Choroid plexus epithelial cell (primary cell): ENCODE measurements around the gene ELK4.

Experiments
- DNase-seq: peaks from one replicate; pipeline ENCODE4 v3.0.0-alpha.2; 2010; ENCODE audit warnings: low read depth
- H3K4me3 ChIP-seq: 2 replicates; pipeline ENCODE4 v1.5.1; 2011; ENCODE audit warnings: low read depth, mild to moderate bottlenecking, control low read depth, low read length, moderate library complexity
- TF ChIP-seq, protein P1 (sequence below): conservative IDR thresholded peaks from 2 replicates; pipeline ENCODE4 v1.5.1; 2011; ENCODE audit warnings: low read depth, mild to moderate bottlenecking, control low read depth, inconsistent platforms, low read length, moderate library complexity

The ELK4 gene

DNA sequence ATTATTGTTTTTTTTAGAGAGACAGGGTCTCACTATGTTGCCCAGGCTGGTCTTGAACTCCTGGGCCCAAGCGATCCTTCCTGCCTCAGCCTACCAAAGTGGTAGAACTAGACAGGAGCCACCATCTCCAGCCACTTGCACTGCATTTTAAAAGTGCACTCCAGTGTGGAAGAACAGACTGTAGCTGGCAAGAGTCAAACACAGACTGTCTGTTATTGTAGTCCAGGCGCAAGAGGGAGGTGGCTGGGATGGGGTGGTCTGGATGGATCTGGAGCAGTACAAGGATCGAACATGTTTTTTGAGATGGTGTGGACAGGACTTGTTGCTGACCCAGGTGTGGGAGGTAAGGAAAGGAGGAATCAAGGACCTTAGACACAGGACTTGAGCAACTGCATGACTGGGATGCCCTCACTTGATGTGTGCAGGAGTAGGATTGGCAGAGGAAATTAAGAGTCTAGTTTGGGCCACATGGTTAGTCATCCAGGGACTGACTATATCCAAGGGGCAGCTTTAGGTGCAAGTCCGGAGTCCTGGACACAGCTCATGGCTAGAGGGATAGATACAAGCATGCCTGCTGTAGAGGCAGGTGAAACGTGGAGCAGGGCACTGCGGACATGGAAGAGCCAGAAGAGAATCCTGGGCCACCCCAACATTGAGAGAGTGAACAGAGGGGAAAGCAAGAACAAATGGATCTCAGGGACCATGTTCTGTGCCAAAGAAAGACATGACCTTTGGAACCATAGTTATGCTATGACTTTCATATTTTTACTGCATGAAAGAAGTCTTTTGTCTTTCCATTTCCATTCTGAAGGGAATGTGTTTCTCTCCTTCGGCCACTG, 42.0 kb downstream of the ELK4 start:
- H3K4me3 ChIP-seq, result no peak overlapping the region
- TF ChIP-seq, protein P1, sequence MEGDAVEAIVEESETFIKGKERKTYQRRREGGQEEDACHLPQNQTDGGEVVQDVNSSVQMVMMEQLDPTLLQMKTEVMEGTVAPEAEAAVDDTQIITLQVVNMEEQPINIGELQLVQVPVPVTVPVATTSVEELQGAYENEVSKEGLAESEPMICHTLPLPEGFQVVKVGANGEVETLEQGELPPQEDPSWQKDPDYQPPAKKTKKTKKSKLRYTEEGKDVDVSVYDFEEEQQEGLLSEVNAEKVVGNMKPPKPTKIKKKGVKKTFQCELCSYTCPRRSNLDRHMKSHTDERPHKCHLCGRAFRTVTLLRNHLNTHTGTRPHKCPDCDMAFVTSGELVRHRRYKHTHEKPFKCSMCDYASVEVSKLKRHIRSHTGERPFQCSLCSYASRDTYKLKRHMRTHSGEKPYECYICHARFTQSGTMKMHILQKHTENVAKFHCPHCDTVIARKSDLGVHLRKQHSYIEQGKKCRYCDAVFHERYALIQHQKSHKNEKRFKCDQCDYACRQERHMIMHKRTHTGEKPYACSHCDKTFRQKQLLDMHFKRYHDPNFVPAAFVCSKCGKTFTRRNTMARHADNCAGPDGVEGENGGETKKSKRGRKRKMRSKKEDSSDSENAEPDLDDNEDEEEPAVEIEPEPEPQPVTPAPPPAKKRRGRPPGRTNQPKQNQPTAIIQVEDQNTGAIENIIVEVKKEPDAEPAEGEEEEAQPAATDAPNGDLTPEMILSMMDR, result no peak
- DNase-seq, result no peak

DNA sequence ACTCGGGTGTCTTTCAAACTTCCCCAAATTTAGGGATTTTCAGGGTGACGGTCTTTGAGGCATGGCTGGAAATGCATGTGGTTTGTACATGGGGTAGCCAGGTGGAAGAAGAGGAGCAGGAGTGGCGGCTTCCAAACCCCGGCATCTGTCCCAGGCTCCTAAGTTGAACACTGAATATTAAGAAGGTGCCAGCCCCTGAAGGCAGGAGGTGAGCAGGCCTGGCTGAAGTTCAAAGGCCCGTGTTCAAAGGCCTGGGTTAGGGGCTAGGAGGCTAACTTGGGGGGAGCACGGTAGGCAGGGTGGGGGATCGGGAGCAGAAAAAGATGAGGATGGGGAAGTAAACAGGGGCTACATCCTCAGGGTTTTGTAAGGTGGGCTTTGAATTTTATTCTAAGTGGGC, 42.8 kb downstream of the ELK4 start:
- TF ChIP-seq, protein P1, result no peak
- no peak overlapping the region for H3K4me3 ChIP-seq
- no peak for DNase-seq

DNA sequence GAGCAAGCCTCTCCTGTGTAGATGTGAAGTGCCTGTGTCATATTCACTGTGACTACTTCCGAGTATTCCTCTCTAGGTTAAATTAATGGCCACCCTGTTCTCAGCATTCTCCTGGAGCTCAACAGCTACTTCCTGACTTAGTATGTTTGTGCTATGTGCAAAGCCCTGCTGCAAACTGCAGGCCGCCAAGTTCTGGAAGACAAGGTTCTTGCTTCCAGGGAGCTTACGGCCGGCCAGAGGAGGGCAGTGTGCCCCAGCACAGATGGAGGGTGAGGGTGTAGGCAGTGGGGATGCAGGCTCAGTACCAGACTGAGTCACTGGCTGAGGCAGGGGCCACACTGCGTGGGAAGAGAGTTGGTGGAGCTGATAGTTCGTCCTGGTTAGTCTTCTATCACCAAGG, 43.2 kb downstream of the ELK4 start:
- TF ChIP-seq, protein P1, result peak; percentile 81
- peak; percentile 79 for DNase-seq
- H3K4me3 ChIP-seq, result no peak overlapping the region

DNA sequence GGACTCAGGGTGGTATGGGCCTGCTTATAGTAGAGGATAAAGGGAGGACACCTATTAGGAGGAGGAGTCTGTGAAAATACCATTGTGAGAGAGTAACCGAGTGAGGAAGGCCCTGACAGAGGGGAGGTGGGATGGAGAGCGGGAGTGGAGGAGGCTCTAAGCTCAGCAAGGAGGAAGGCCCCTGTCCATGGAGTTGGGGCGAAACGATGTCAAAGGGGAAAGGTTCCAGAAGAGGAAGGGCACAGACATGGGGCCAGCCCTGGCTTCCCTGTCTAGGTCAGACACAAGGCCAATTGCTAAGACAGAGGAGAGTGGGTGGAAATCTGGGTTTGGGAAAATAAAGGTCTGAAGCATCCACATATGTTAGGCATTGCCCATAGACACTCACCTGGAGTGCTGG, 44.2 kb downstream of the ELK4 start:
- no peak for DNase-seq
- H3K4me3 ChIP-seq, result no peak overlapping the region
- TF ChIP-seq, protein P1, result no peak

DNA sequence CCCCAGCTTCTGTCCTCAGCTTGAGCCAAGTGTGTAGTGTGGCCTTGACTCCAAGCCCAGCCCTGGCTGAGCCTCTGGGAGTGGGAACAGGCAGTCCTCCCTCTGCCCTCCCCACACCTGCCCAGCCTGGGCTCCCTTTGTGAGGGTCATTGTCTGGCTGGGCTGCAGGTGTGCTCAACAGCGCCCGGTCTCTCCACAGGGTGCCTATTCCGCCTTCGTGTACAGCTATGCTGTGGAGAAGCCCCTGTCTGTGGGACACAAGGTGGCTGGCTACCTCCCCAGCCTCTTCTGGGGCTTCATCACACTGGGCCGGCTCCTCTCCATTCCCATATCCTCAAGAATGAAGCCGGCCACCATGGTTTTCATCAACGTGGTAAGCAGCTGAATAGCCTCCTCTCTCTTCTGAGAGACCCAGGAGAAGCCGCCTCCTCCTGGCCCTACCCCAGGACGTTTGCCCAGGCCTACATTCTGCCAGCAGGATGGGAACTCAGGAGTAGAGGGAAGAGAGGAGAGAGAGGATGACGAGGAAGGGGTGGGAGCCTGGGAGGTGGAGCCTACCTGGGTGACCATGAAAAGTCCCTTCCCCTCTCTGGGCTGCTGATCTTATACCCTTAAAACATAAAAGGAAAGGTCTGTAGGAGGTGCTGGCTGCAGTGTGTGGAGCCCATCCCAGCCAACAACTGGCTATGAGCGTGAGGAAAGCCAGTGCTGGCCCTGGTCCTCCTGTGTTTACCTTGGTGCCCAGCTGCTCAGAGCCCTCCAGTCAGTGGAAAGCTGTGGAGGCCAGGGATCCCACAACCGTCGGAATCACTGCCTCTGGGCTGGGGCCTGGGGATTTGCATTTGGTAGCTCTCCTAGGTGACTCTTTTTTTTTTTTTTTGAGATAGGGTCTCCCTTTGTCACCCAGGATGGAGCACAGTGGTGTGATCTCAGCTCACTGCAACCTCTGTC, 45.7 kb downstream of the ELK4 start:
- no peak overlapping the region for H3K4me3 ChIP-seq
- no peak for DNase-seq
- TF ChIP-seq, protein P1, result no peak

DNA sequence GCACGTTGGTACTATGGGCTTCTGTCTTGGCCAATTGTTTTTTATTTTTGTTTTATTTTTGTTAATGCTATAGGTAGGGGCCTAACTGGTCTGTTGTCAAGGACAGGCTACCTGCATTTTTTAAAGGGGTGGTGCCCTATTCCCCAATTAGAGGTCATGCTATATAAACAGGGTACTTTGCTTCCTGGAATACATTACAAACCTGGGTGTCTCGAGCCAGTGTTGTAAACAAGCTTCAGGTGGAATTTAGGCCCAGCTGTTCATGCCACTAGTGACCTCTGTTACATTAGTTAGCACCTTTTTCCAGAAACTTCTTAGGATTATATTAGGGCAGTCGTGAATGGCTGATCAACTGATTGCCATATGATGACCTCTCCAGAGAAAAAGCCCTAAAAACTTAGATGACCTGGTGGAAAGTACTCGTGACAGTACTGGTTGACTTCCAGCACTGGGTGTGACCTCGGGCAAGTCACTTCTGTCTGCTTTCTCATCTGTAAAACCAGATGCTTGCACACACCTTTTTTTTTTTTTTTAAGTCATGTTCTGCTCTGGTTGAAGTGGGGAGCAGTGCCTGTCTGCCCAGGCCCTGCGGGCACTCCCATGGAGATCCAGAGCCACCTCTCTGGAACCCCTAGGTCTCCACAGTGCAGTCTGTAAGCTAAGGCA, 46.5 kb downstream of the ELK4 start:
- no peak overlapping the region for H3K4me3 ChIP-seq
- TF ChIP-seq, protein P1, result no peak
- no peak for DNase-seq
